Dendritic cell treated with granulocyte-macrophage colony-stimulating factor and Interleukin-4, amounts not matched to agents 40 ng/mL and 50 ng/mL, for 4 days (primary cell): ENCODE data around the gene RHEB.
A peak's percentile ranks its signal among the peaks of the same experiment; 100 is the strongest.

ENCODE experiments used
- H3K27ac Mint-ChIP-seq: one replicate; pipeline ENCODE4 v1.8.0; 2022; ENCODE audit warnings: mild to moderate bottlenecking, mixed read lengths
- H3K27me3 Mint-ChIP-seq: one replicate; pipeline ENCODE4 v1.8.0; 2022; ENCODE audit warnings: mild to moderate bottlenecking, mixed read lengths
- H3K36me3 Mint-ChIP-seq: one replicate; pipeline ENCODE4 v1.8.0; 2022; ENCODE audit warnings: low read depth, mixed read lengths
- H3K4me1 Mint-ChIP-seq: one replicate; pipeline ENCODE4 v1.8.0; 2022; ENCODE audit warnings: low read depth, mixed read lengths
- H3K4me3 Mint-ChIP-seq: one replicate; pipeline ENCODE4 v1.8.0; 2022; ENCODE audit warnings: mild to moderate bottlenecking, moderate library complexity, mixed read lengths
- H3K9me3 Mint-ChIP-seq: one replicate; pipeline ENCODE4 v1.8.0; 2022; ENCODE audit warnings: mixed read lengths
- intact Hi-C: fragments of 100-400 bp; cut with micrococcal nuclease; formaldehyde crosslinking; loops from one replicate; pipeline ENCODE4 v1.15.0; 2022

Gene RHEB

GRCh38 chr7:151519765-151520418 is at the start of gene RHEB:
RHEB (minus strand) TSS chr7:151519895; CDS start chr7:151519511, 384 bp downstream.
- H3K4me1 Mint-ChIP-seq = peaks cover 48% of the 10 kb centered on the region
- peaks cover 17% of the 10 kb centered on the region for H3K36me3 Mint-ChIP-seq
- H3K27me3 Mint-ChIP-seq = peaks cover 5% of the 10 kb centered on the region
- peak within 1 kb of the TSS; percentile 90 for H3K4me3 Mint-ChIP-seq
- H3K27ac Mint-ChIP-seq = peak within 1 kb of the TSS; percentile 93
- intact Hi-C loops = loop anchor here (5.0 to 10.0 kb wide), 2 partner anchors 112 to 505 kb away; partner anchors contain the start of gene GALNT11
- H3K9me3 Mint-ChIP-seq = no peaks in the 10 kb centered on the region

- intact Hi-C loops = no loop called here
- Mint-ChIP-seq H3K27me3 (no peaks in the 10 kb centered on the region), H3K27ac (no peak overlapping the region), H3K4me1 (no peaks in the 10 kb centered on the region), H3K9me3 (no peaks in the 10 kb centered on the region), H3K4me3 (no peak overlapping the region), H3K36me3 (peaks cover 77% of the 10 kb centered on the region)
These were observed 47.2 kb upstream of the RHEB start for GRCh38 chr7:151566897-151567320.

- H3K4me1 Mint-ChIP-seq = no peaks in the 10 kb centered on the region
- no peak overlapping the region for H3K4me3 Mint-ChIP-seq
- H3K27me3 Mint-ChIP-seq = no peaks in the 10 kb centered on the region
- H3K9me3 Mint-ChIP-seq = no peaks in the 10 kb centered on the region
- H3K36me3 Mint-ChIP-seq = peaks cover 87% of the 10 kb centered on the region
- intact Hi-C loops = no loop called here
- H3K27ac Mint-ChIP-seq = no peak overlapping the region
These were observed 45.8 kb upstream of the RHEB start for GRCh38 chr7:151565541-151565940.

- H3K27me3 Mint-ChIP-seq = no peaks in the 10 kb centered on the region
- intact Hi-C loops = no loop called here
- H3K9me3 Mint-ChIP-seq = no peaks in the 10 kb centered on the region
- H3K36me3 Mint-ChIP-seq = peaks cover 97% of the 10 kb centered on the region
- no peak overlapping the region for H3K4me3 Mint-ChIP-seq
- no peak overlapping the region for H3K27ac Mint-ChIP-seq
- H3K4me1 Mint-ChIP-seq = no peaks in the 10 kb centered on the region
These were observed 40.5 kb upstream of the RHEB start for GRCh38 chr7:151560243-151560642.

- Mint-ChIP-seq H3K4me3 (no peak overlapping the region), H3K36me3 (peaks cover 96% of the 10 kb centered on the region), H3K9me3 (no peaks in the 10 kb centered on the region), H3K4me1 (no peaks in the 10 kb centered on the region), H3K27me3 (no peaks in the 10 kb centered on the region), H3K27ac (no peak overlapping the region)
- intact Hi-C loops = no loop called here
These were observed 40.0 kb upstream of the RHEB start for GRCh38 chr7:151559557-151560183.

GRCh38 chr7:151558575-151558974 is 38.9 kb upstream of the RHEB start:
- peaks cover 85% of the 10 kb centered on the region for H3K36me3 Mint-ChIP-seq
- H3K4me1 Mint-ChIP-seq = no peaks in the 10 kb centered on the region
- H3K4me3 Mint-ChIP-seq = no peak overlapping the region
- H3K27ac Mint-ChIP-seq = no peak overlapping the region
- no peaks in the 10 kb centered on the region for H3K9me3 Mint-ChIP-seq
- intact Hi-C loops = no loop called here
- H3K27me3 Mint-ChIP-seq = peaks cover 4% of the 10 kb centered on the region

GRCh38 chr7:151556592-151556991 is 36.9 kb upstream of the RHEB start:
- Mint-ChIP-seq H3K27me3 (peaks cover 18% of the 10 kb centered on the region), H3K4me3 (no peak overlapping the region), H3K9me3 (no peaks in the 10 kb centered on the region), H3K27ac (no peak overlapping the region), H3K36me3 (peaks cover 66% of the 10 kb centered on the region), H3K4me1 (no peaks in the 10 kb centered on the region)
- intact Hi-C loops = no loop called here

GRCh38 chr7:151553356-151553755 is 33.7 kb upstream of the RHEB start:
- peaks cover 34% of the 10 kb centered on the region for H3K36me3 Mint-ChIP-seq
- peaks cover 18% of the 10 kb centered on the region for H3K27me3 Mint-ChIP-seq
- no peak overlapping the region for H3K27ac Mint-ChIP-seq
- H3K9me3 Mint-ChIP-seq = no peaks in the 10 kb centered on the region
- no peaks in the 10 kb centered on the region for H3K4me1 Mint-ChIP-seq
- H3K4me3 Mint-ChIP-seq = no peak overlapping the region
- intact Hi-C loops = no loop called here

- intact Hi-C loops = no loop called here
- Mint-ChIP-seq H3K4me3 (no peak overlapping the region), H3K27ac (no peak overlapping the region), H3K4me1 (no peaks in the 10 kb centered on the region), H3K9me3 (no peaks in the 10 kb centered on the region), H3K27me3 (peaks cover 19% of the 10 kb centered on the region), H3K36me3 (peaks cover 25% of the 10 kb centered on the region)
These were observed 32.8 kb upstream of the RHEB start for GRCh38 chr7:151552352-151553028.

- peaks cover 22% of the 10 kb centered on the region for H3K27me3 Mint-ChIP-seq
- H3K9me3 Mint-ChIP-seq = no peaks in the 10 kb centered on the region
- peaks cover 18% of the 10 kb centered on the region for H3K36me3 Mint-ChIP-seq
- intact Hi-C loops = no loop called here
- H3K4me1 Mint-ChIP-seq = no peaks in the 10 kb centered on the region
- no peak overlapping the region for H3K27ac Mint-ChIP-seq
- no peak overlapping the region for H3K4me3 Mint-ChIP-seq
These were observed 32.1 kb upstream of the RHEB start for GRCh38 chr7:151551820-151552219.

GRCh38 chr7:151550656-151551286 is 31.1 kb upstream of the RHEB start:
- Mint-ChIP-seq H3K4me3 (no peak overlapping the region), H3K4me1 (no peaks in the 10 kb centered on the region), H3K36me3 (peaks cover 8% of the 10 kb centered on the region), H3K9me3 (no peaks in the 10 kb centered on the region), H3K27ac (no peak overlapping the region), H3K27me3 (peaks cover 31% of the 10 kb centered on the region)
- intact Hi-C loops = no loop called here

- H3K36me3 Mint-ChIP-seq = no peaks in the 10 kb centered on the region
- no peaks in the 10 kb centered on the region for H3K4me1 Mint-ChIP-seq
- H3K4me3 Mint-ChIP-seq = no peak overlapping the region
- intact Hi-C loops = no loop called here
- no peak overlapping the region for H3K27ac Mint-ChIP-seq
- peaks cover 37% of the 10 kb centered on the region for H3K27me3 Mint-ChIP-seq
- H3K9me3 Mint-ChIP-seq = no peaks in the 10 kb centered on the region
These were observed 29.9 kb upstream of the RHEB start for GRCh38 chr7:151549644-151550043.

- Mint-ChIP-seq H3K9me3 (no peaks in the 10 kb centered on the region), H3K4me3 (no peak overlapping the region), H3K27me3 (peaks cover 37% of the 10 kb centered on the region)
These were observed 29.4 kb upstream of the RHEB start for GRCh38 chr7:151549083-151549482.

GRCh38 chr7:151544183-151544582 is 24.5 kb upstream of the RHEB start:
- Mint-ChIP-seq H3K36me3 (no peaks in the 10 kb centered on the region), H3K4me1 (no peaks in the 10 kb centered on the region), H3K9me3 (no peaks in the 10 kb centered on the region), H3K27ac (no peak overlapping the region), H3K27me3 (peaks cover 31% of the 10 kb centered on the region), H3K4me3 (no peak overlapping the region)
- intact Hi-C loops = no loop called here

More at GRCh38 chr7:151549083-151549482, 29.4 kb upstream of the RHEB start:
- Mint-ChIP-seq H3K36me3 (no peaks in the 10 kb centered on the region), H3K27ac (no peak overlapping the region), H3K4me1 (no peaks in the 10 kb centered on the region)
- intact Hi-C loops = no loop called here
